Measurements from ENCODE around the gene MYO16. TPM values are rescaled to one million over a fixed set of nuclear protein-coding genes. Genes with fewer than 3 reads are reported as not detected.
"Not testable (repeated sequence)": the region's sequence is repeated elsewhere in the genome, so short reads cannot be mapped to it uniquely, and the experiment has no call there.

The MYO16 gene
- total RNA-seq, 1 experiment from 2014 or later: not detected

DNA sequence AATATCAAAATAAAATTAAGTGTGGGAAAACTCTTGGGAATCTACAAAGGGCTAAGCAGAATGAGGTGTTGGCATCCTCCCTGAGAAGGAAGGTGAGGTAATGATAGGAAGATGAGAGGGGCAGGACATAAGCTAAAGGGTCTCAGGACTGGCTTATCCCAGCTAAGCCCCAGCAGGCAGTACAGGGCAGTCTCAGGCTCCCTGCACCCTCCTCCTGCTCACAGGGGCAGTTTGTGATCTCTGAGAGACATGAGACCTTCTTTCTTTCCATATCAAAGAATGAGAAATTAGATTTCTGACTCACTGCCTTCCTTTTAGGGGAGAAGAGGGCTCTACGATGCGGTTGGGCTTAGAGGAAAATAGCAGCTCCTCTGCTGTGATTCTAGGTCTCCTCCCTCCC, 586.0 kb downstream of the MYO16 start:
- no peak overlapping the region for H3K27ac ChIP-seq (ENCODE audit: insufficient read length, low read depth, low read length)
- no peaks in the 10 kb centered on the region for H3K4me1 ChIP-seq (ENCODE audit: insufficient read depth, low read length)
- no peak overlapping the region for H3K14ac ChIP-seq (ENCODE audit: insufficient read depth, low read length)
- no peak overlapping the region for H2BK20ac ChIP-seq (ENCODE audit: low read depth, low read length, poor library complexity, severe bottlenecking)
- no peak overlapping the region for H2AK5ac ChIP-seq (ENCODE audit: insufficient read length, low read length)
- H2BK5ac ChIP-seq (ENCODE audit: insufficient read length, low read length): no peak overlapping the region
- H3K56ac ChIP-seq (ENCODE audit: insufficient read length, low read depth, low read length): no peak overlapping the region
- no peak overlapping the region for H3T11ph ChIP-seq (ENCODE audit: low read length)
- WGBS (ENCODE audit: extremely low coverage, insufficient read length, low lambda C conversion rate): no CpG with 5 or more reads among the region's 2 CpGs
- H3K4me2 ChIP-seq (ENCODE audit: insufficient read depth, insufficient read length, low read length): no peak overlapping the region
- H4K5ac ChIP-seq (ENCODE audit: insufficient read length, low read depth, low read length): no peak overlapping the region
- H3K9me3 ChIP-seq (ENCODE audit: control insufficient read depth, low read depth, low read length): no peaks in the 10 kb centered on the region
- no peaks in the 10 kb centered on the region for H3K79me1 ChIP-seq (ENCODE audit: insufficient read depth, low read depth, low read length, poor library complexity, severe bottlenecking)
- no peak overlapping the region for H4K8ac ChIP-seq (replicated peaks; ENCODE audit: insufficient read length, low read depth, low read length)
- no peaks in the 10 kb centered on the region for H3K23me2 ChIP-seq (ENCODE audit: insufficient read length, low read depth, low read length, poor library complexity, severe bottlenecking)
- Mint-ChIP-seq H3K9me3 (no peaks in the 10 kb centered on the region), H3K4me1 (no peaks in the 10 kb centered on the region), H3K27ac (no peak overlapping the region), H3K4me3 (no peak overlapping the region), H3K27me3 (ENCODE audit: low read depth) (no peaks in the 10 kb centered on the region), H3K36me3 (ENCODE audit: insufficient read depth in 1 of 3, low read depth in 3 of 3) (no peaks in the 10 kb centered on the region)
- no peak overlapping the region for H2AFZ ChIP-seq (ENCODE audit: low read length)
- H4K91ac ChIP-seq (ENCODE audit: insufficient read length, low read depth, low read length): no peak overlapping the region
- H2BK12ac ChIP-seq (ENCODE audit: insufficient read length, low read depth, low read length): no peak overlapping the region
- peak overlapping the region; percentile 14 for H3K9ac ChIP-seq (ENCODE audit: extremely low read depth, insufficient read length, low read length)
- H2BK15ac ChIP-seq (ENCODE audit: low read depth, low read length): no peak overlapping the region
- no peaks in the 10 kb centered on the region for H3K79me2 ChIP-seq (ENCODE audit: insufficient read depth, low read length)
- H3K18ac ChIP-seq (ENCODE audit: insufficient read length, low read depth, low read length): no peak overlapping the region
- no peak for DNase-seq
- H3K23ac ChIP-seq (ENCODE audit: insufficient read length, low read depth, low read length): no peak overlapping the region
- H3K4ac ChIP-seq (ENCODE audit: low read depth, low read length): no peak overlapping the region
- TF ChIP-seq CTCF (conservative IDR thresholded peaks at IDR 0.05): no peak
- no peak overlapping the region for H2BK120ac ChIP-seq (ENCODE audit: low read depth, low read length, poor library complexity, severe bottlenecking)
- no peaks in the 10 kb centered on the region for H3K27me3 ChIP-seq (ENCODE audit: insufficient read depth, low read length)
- H4K20me1 ChIP-seq (ENCODE audit: control insufficient read depth, insufficient read depth, insufficient read length): no peaks in the 10 kb centered on the region

DNA sequence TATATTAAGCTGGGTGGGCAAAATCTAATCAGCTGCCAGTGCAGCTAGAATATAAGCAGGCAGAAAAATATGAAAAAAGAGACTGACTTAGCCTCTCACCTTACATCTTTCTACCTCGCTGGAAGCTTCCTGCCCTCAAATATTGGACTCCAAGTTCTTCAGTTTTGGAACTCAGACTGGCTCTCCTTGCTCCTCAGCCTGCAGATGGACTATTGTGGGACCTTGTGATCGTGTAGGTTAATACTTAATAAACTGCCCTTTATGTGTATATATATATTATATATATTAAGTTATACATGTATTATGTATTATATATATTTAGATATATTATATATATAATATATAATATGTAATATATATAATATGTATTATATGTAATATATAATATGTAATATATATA, 588.1 kb downstream of the MYO16 start:
- H2AFZ ChIP-seq (ENCODE audit: low read length); H3K9ac ChIP-seq (ENCODE audit: extremely low read depth, insufficient read length, low read length); H2BK12ac ChIP-seq (ENCODE audit: insufficient read length, low read depth, low read length); H3K4ac ChIP-seq (ENCODE audit: low read depth, low read length); H3K23me2 ChIP-seq (ENCODE audit: insufficient read length, low read depth, low read length, poor library complexity, severe bottlenecking); H3K27me3 Mint-ChIP-seq (ENCODE audit: low read depth); H3K4me2 ChIP-seq (ENCODE audit: insufficient read depth, insufficient read length, low read length); H3K4me1 Mint-ChIP-seq; H2AK5ac ChIP-seq (ENCODE audit: insufficient read length, low read length); H3K56ac ChIP-seq (ENCODE audit: insufficient read length, low read depth, low read length); H3K14ac ChIP-seq (ENCODE audit: insufficient read depth, low read length); H4K8ac ChIP-seq (replicated peaks; ENCODE audit: insufficient read length, low read depth, low read length); H3K9me3 ChIP-seq (ENCODE audit: control insufficient read depth, low read depth, low read length); H4K5ac ChIP-seq (ENCODE audit: insufficient read length, low read depth, low read length); H3K27ac ChIP-seq (ENCODE audit: insufficient read length, low read depth, low read length); H3K23ac ChIP-seq (ENCODE audit: insufficient read length, low read depth, low read length); H3K79me1 ChIP-seq (ENCODE audit: insufficient read depth, low read depth, low read length, poor library complexity, severe bottlenecking); H2BK5ac ChIP-seq (ENCODE audit: insufficient read length, low read length); H2BK20ac ChIP-seq (ENCODE audit: low read depth, low read length, poor library complexity, severe bottlenecking); H3T11ph ChIP-seq (ENCODE audit: low read length); H3K27ac Mint-ChIP-seq; H3K36me3 Mint-ChIP-seq (ENCODE audit: insufficient read depth in 1 of 3, low read depth in 3 of 3); H3K18ac ChIP-seq (ENCODE audit: insufficient read length, low read depth, low read length); H3K4me1 ChIP-seq (ENCODE audit: insufficient read depth, low read length); DNase-seq; H3K27me3 ChIP-seq (ENCODE audit: insufficient read depth, low read length); H3K9me3 Mint-ChIP-seq; H3K4me3 Mint-ChIP-seq; H2BK15ac ChIP-seq (ENCODE audit: low read depth, low read length); H4K91ac ChIP-seq (ENCODE audit: insufficient read length, low read depth, low read length); H4K20me1 ChIP-seq (ENCODE audit: control insufficient read depth, insufficient read depth, insufficient read length); H2BK120ac ChIP-seq (ENCODE audit: low read depth, low read length, poor library complexity, severe bottlenecking); H3K79me2 ChIP-seq (ENCODE audit: insufficient read depth, low read length): not testable (repeated sequence)
- WGBS (ENCODE audit: extremely low coverage, insufficient read length, low lambda C conversion rate): no CpG with 5 or more reads among the region's 2 CpGs
